Stomach (tissue), 9 donors: Measurements from ENCODE around the gene MMD2. TPM values are rescaled to one million over a fixed set of nuclear protein-coding genes. Genes with fewer than 3 reads are reported as not detected.

Source experiments
- DNase-seq, 2 donors: peaks; one replicate each; pipeline versions ENCODE4 v3.0.0 to v3.0.0-alpha.2; 2013 to 2019
- H3K27ac ChIP-seq, 5 donors: fragments of 200-600 bp in 4 of 5; sonication (generic) in 4 of 5; one replicate each; pipeline ENCODE4 v1.5.1; 2013 to 2019; ENCODE audit warnings: mild to moderate bottlenecking in 1 of 5, moderate library complexity in 1 of 5
- H3K27me3 ChIP-seq, 3 donors: fragments of 200-600 bp; sonication (generic); one replicate each; pipeline ENCODE4 v1.5.1; 2017 to 2019; ENCODE audit warnings: mixed run types in 1 of 3
- H3K36me3 ChIP-seq, 4 donors: fragments of 200-600 bp; sonication (generic); 1 replicate in 3 of 4; 2 replicates in 1 of 4; pipeline ENCODE4 v1.5.1; 2016 to 2019
- H3K4me1 ChIP-seq, 4 donors: fragments of 200-600 bp; sonication (generic); one replicate each; pipeline ENCODE4 v1.5.1; 2016 to 2019
- H3K4me3 ChIP-seq, 4 donors: fragments of 200-600 bp; sonication (generic) in 3 of 4; one replicate each; pipeline ENCODE4 v1.5.1; 2016 to 2019; ENCODE audit warnings: mild to moderate bottlenecking in 1 of 4
- H3K9me3 ChIP-seq, 4 donors: fragments of 200-600 bp; sonication (generic); one replicate each; pipeline ENCODE4 v1.5.1; 2016 to 2019
- EP300 ChIP-seq: sonication (generic); formaldehyde crosslinking; IDR thresholded peaks from one replicate; pipeline ENCODE4 v1.6.1; 2017; ENCODE audit warnings: antibody characterized with exemption
- POLR2A ChIP-seq, 4 donors: fragments of 450-650 bp; IDR thresholded peaks; one replicate each; pipeline ENCODE4 v1.6.1; 2016; ENCODE audit warnings: antibody characterized with exemption in 4 of 4, control low read depth in 2 of 4, mild to moderate bottlenecking in 1 of 4, moderate library complexity in 1 of 4
- POLR2AphosphoS5 ChIP-seq, 3 donors: sonication (generic); formaldehyde crosslinking; IDR thresholded peaks; one replicate each; pipeline ENCODE4 v1.6.1; 2016; ENCODE audit warnings: antibody characterized with exemption in 3 of 3
- WGBS, 5 donors: extraction: QIAGEN DNeasy Blood & Tissue Kit in 3 of 5; methylation state at CpG; one replicate each; pipeline versions ENCODE4 v1.1.5 to v1.1.7; 2013 to 2018; 5-methylcytosine and 5-hydroxymethylcytosine counted together
- intact Hi-C: fragments of 100-400 bp; cut with DNase I; formaldehyde crosslinking; loops from one replicate; pipeline ENCODE4 v1.15.1; 2023; ENCODE audit warnings: low total_unique reads
- polyA plus RNA-seq, 3 donors: library from polyadenylated mRNA; stranded (reverse); fragments of 200-250 nt; gene quantifications; one replicate each; pipeline ENCODE4 v1.2.3, GENCODE V29; 2013
- total RNA-seq, 5 donors: library from RNA; depleted of rRNA; stranded (reverse); fragments of >200 nt; gene quantifications; one replicate each; pipeline versions ENCODE4 v1.1.0 to v1.2.3, GENCODE V29; 2014 to 2016
- TF ChIP-seq, protein P1 (sequence below), 7 experiments: fragments of 450-650 bp in 4 of 7; fragments of 200-600 bp in 3 of 7; sonication (generic) in 3 of 7; IDR thresholded peaks; one replicate each; pipeline ENCODE4 v1.5.1; 2016 to 2019; ENCODE audit warnings: antibody characterized with exemption in 7 of 7, control low read depth in 2 of 7, mild to moderate bottlenecking in 1 of 7
- donor health status: healthy with polysubstance abuse.
- donor health status: Bipolar disorder and iron deficiency.
- donor health status: healthy.

MMD2 gene
- total and polyA plus RNA-seq, 8 donors, result not detected

DNA sequence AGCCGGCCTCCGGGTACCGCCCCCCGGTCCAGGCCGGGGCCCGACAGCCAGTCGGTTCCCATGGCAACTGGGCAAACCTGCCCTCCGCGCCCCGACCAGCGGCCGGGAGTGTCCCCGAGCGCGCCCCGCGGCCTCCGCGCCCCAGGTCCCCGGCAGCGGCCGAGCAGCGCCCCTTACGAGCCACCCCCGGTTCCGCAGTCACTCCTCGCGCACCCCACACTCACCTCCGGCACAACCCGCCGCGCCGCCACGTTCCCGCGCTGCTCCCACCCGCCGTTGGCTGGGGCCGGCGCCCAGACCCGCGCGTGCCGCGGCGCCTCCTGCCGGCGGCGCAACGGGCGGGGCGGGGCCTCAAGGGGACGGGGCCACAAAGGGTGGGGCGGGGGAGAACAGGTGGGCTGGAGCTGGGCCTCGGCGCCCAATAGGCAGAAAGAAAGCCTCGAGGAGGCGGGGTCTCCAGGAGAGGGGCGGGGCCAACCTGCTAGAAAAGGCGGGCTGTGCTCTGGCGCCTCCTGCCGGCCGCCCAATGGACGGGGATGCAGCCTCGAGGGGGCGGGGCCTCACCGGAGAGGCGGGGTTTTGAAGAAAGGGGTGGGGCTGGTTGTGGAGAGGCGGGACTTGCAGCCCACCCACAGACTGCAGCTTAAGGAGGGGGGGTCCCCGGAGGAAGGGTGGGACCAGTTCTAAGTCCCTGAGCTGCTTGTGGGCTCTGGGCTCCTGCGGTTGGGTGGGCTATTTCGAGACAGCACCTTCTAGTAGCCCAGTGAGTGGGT lies 75.4 kb downstream of the MMD2 start, which contains the start of gene RADIL:
TSS of gene RADIL (minus strand) at position 345 of the 773 bp plus-strand sequence. CDS start 5,577 bp downstream, outside the sequence.
- Histone ChIP-seq H3K4me1 (peaks cover 11 to 22% (median 19%) of the 10 kb centered on the region in 4 donors), H3K27ac (peak within 1 kb of the TSS; percentile 13 to 83 (median 72)), H3K4me3 (peak within 1 kb of the TSS; percentile 51 to 67 (median 65)), H3K27me3 (peaks cover 0 to 39% (median 19%) of the 10 kb centered on the region in 3 donors), H3K36me3 (no peaks in the 10 kb centered on the region), H3K9me3 (no peaks in the 10 kb centered on the region)
- WGBS, 5 donors, result 4 to 15% (median 8%) methylated on average over 14 to 72 of the region's 72 CpGs
- TF ChIP-seq EP300 (no peak), POLR2A (IDR thresholded peaks at IDR 0.05) (no peak), POLR2AphosphoS5 (IDR thresholded peaks at IDR 0.05) (peak in 1 of 3 donors; percentile 13)
- TF ChIP-seq, protein P1, sequence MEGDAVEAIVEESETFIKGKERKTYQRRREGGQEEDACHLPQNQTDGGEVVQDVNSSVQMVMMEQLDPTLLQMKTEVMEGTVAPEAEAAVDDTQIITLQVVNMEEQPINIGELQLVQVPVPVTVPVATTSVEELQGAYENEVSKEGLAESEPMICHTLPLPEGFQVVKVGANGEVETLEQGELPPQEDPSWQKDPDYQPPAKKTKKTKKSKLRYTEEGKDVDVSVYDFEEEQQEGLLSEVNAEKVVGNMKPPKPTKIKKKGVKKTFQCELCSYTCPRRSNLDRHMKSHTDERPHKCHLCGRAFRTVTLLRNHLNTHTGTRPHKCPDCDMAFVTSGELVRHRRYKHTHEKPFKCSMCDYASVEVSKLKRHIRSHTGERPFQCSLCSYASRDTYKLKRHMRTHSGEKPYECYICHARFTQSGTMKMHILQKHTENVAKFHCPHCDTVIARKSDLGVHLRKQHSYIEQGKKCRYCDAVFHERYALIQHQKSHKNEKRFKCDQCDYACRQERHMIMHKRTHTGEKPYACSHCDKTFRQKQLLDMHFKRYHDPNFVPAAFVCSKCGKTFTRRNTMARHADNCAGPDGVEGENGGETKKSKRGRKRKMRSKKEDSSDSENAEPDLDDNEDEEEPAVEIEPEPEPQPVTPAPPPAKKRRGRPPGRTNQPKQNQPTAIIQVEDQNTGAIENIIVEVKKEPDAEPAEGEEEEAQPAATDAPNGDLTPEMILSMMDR (IDR thresholded peaks at IDR 0.05), result peak in 5 of 7 experiments; percentile 33 to 67 (median 58)
- intact Hi-C loops, result no loop called here
- DNase-seq, result peak; percentile 79 to 95

DNA sequence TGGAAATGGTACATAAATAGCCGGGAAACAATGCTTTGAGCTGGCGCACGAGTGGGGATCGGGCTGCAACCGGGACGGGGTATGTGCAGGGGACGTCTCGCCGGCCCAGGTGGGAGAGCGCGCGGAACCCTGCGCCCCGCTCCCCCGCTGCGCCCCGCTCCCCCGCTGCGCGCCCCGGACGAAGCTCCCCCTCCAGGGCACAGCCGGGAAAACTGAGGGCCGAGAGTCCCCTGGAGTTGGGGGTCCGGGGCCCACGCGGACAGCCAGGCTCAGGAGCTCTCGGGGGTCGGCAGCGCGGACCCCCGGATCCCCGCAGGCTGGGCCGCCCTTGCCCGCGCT lies 76.0 kb downstream of the MMD2 start:
- H3K4me1 ChIP-seq, result peaks cover 11 to 22% (median 19%) of the 10 kb centered on the region in 4 donors
- peak overlapping the region; percentile 13 to 83 (median 72) for H3K27ac ChIP-seq
- peak overlapping the region; percentile 51 to 67 (median 65) for H3K4me3 ChIP-seq
- H3K27me3 ChIP-seq, result peaks cover 0 to 35% (median 19%) of the 10 kb centered on the region in 3 donors
- DNase-seq, result no peak
- peaks cover 0 to 1% (median 0%) of the 10 kb centered on the region in 4 donors for H3K36me3 ChIP-seq
- WGBS, 5 donors, result 0 to 8% (median 2%) methylated on average over 9 to 36 of the region's 36 CpGs; no CpG with 5 or more reads in 1 of the 5 donors
- no peak for TF ChIP-seq EP300
- TF ChIP-seq POLR2A (IDR thresholded peaks at IDR 0.05), result no peak
- TF ChIP-seq, protein P1 (IDR thresholded peaks at IDR 0.05), result no peak
- no peak for TF ChIP-seq POLR2AphosphoS5 (IDR thresholded peaks at IDR 0.05)
- intact Hi-C loops, result no loop called here
- no peaks in the 10 kb centered on the region for H3K9me3 ChIP-seq

DNA sequence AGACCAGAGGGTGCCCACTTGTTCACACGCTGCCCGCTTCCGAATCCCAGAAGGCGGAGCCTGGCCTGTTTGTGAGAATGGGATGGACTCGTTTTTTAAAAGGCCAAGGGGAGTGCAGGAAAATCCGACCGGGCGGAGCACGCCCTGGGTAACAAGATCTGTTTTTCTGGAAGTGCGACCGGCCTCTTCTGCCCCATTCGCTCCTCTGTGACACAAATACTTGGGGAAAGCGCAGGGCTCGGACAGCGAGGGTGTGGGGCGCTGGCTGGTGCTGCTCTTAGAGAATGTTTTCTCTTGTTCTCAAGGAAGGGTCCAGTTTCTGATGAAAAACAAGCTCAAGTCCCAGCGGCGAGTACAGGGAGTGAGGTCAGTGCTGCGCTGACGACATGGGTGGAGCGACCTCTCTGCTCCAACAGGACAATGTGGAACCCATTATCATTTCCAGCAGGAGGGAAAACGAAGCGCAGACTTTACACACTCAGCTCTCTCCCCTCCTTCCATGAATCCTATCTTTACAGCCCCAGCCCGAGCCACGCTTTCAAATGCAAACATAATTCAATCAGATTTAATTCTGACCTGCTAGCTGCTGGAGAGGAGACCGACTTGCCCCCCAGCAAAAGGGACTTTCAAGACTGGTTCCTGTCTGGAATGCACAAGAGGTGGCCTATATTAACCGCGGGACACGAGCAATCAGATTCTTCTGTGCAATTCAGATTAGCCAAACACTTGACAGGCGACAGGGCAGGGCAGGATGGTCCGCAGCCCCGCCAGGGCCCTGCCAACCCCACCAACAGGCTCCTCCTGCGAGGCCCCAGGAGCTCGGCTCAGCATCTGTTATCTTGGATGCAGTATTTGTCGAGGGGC lies 76.6 kb downstream of the MMD2 start:
- no peaks in the 10 kb centered on the region for H3K9me3 ChIP-seq
- peaks cover 0 to 35% (median 19%) of the 10 kb centered on the region in 3 donors for H3K27me3 ChIP-seq
- WGBS, 5 donors, result 5 to 7% (median 6%) methylated on average over 34 to 35 of the region's 35 CpGs
- TF ChIP-seq EP300 (no peak), POLR2AphosphoS5 (IDR thresholded peaks at IDR 0.05) (peak in 1 of 3 donors; percentile 11), POLR2A (IDR thresholded peaks at IDR 0.05) (no peak)
- TF ChIP-seq, protein P1 (IDR thresholded peaks at IDR 0.05), result no peak
- intact Hi-C loops, result no loop called here
- H3K4me1 ChIP-seq, result peaks cover 11 to 22% (median 19%) of the 10 kb centered on the region in 4 donors
- DNase-seq, result peak; percentile 30 to 86
- H3K27ac ChIP-seq, result peak overlapping the region; percentile 2 to 83 (median 72)
- peaks cover 0 to 7% (median 4%) of the 10 kb centered on the region in 4 donors for H3K36me3 ChIP-seq
- H3K4me3 ChIP-seq, result peak overlapping the region; percentile 51 to 67 (median 65)

DNA sequence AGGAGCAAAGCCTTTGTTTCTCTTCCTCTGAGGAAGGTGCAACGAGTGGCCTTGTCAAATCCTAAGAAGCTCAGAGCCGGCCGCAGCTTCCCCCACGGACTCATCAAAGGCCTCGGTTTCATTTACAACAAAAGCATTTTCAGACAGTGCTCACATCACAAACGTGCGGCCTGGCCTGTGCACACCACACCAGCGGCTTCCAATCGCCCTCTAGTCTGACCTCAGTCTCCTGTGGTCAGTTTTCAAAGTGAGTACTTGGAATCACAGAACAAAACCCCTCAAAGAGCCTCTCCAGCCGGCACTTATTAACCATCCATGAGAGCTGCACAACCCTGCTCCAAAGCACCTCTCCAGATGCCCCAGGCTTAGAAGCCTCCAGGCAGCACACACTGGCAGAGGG lies 78.8 kb downstream of the MMD2 start:
- peaks cover 0 to 20% (median 7%) of the 10 kb centered on the region in 4 donors for H3K36me3 ChIP-seq
- 68 to 76% (median 71%) methylated on average over 9 to 10 of the region's 10 CpGs for WGBS, 5 donors
- H3K9me3 ChIP-seq, result no peaks in the 10 kb centered on the region
- TF ChIP-seq POLR2AphosphoS5 (IDR thresholded peaks at IDR 0.05), result no peak
- TF ChIP-seq EP300, result no peak
- TF ChIP-seq, protein P1 (IDR thresholded peaks at IDR 0.05), result no peak
- no peak for TF ChIP-seq POLR2A (IDR thresholded peaks at IDR 0.05)
- intact Hi-C loops, result no loop called here
- H3K4me3 ChIP-seq, result no peak overlapping the region
- H3K27ac ChIP-seq, result no peak overlapping the region
- DNase-seq, result no peak
- H3K27me3 ChIP-seq, result peaks cover 0 to 35% (median 19%) of the 10 kb centered on the region in 3 donors
- H3K4me1 ChIP-seq, result peaks cover 11 to 22% (median 19%) of the 10 kb centered on the region in 4 donors
